Ectodermal cell (in vitro differentiated cells): ENCODE results near the gene TM4SF20.

Source experiments
- H3K27ac ChIP-seq: 2 replicates; pipeline ENCODE4 v1.7.0; 2013; ENCODE audit warnings: mild to moderate bottlenecking, low read depth, low read length; ENCODE audit not compliant: insufficient read depth, poor library complexity, severe bottlenecking
- H3K27me3 ChIP-seq: 2 replicates; pipeline ENCODE4 v1.7.0; 2013; ENCODE audit warnings: mild to moderate bottlenecking, low read length; ENCODE audit not compliant: insufficient read depth, control insufficient read depth, poor library complexity, severe bottlenecking
- H3K36me3 ChIP-seq: one replicate; pipeline ENCODE4 v1.7.0; 2013; ENCODE audit warnings: low read length; ENCODE audit not compliant: control insufficient read depth, insufficient read depth
- H3K4me1 ChIP-seq: one replicate; pipeline ENCODE4 v1.7.0; 2013; ENCODE audit warnings: low read length; ENCODE audit not compliant: control insufficient read depth, insufficient read depth
- H3K4me3 ChIP-seq: 2 replicates; pipeline ENCODE4 v1.7.0; 2013; ENCODE audit warnings: low read depth, low read length, control low read depth; ENCODE audit not compliant: insufficient read depth
- H3K9me3 ChIP-seq: 2 replicates; pipeline ENCODE4 v1.7.0; 2013; ENCODE audit warnings: mild to moderate bottlenecking, low read length, moderate library complexity; ENCODE audit not compliant: control insufficient read depth
- WGBS, 2 experiments: methylation state at CpG; one replicate each; pipeline ENCODE4 v1.1.7; 2013; ENCODE audit warnings: missing lambda C conversion rate in 2 of 2; 5-methylcytosine and 5-hydroxymethylcytosine counted together

Gene TM4SF20

DNA sequence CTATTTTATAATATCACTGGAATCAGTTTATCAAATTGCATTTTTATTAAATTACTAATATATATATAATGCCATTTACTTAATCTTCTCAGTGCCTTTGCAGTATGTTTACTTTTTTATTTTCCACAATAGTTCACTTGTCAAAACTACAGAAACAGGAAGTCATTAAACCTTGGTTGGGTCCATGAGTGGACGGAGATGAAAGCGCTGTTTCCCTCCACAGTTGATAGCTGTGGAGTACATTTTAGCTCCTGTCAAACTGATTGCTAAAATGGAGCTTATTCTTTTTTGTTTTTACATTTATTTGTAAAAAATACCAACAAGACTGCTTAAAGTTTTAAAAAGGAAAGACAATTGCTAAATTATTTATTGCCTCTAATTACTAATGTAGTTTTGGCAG, 34.9 kb downstream of the TM4SF20 start:
- Histone ChIP-seq H3K36me3 (peaks cover 10% of the 10 kb centered on the region), H3K4me3 (no peak overlapping the region), H3K27ac (no peak overlapping the region), H3K9me3 (no peaks in the 10 kb centered on the region), H3K27me3 (no peaks in the 10 kb centered on the region), H3K4me1 (no peaks in the 10 kb centered on the region)
- 88 to 95% methylated on average over 2 of the region's 2 CpGs for WGBS, 2 experiments

DNA sequence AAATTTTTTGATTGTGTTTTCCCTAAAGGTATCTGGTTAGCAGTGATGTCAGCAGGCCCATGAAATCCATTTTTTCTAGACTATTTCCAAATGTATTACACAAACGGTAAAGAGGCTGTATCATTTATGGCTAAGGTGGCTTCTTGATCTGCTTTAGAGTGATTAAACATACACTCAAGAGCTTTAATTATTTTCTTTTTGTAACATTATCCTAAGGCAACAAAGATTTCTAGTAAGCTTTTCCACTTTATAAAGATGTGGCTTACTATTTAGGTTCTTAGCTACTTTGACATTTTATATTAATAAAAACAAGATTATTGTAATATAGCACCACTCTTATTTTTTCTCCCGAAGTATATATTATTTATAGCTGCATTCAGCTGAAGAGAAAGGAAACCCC, 37.6 kb downstream of the TM4SF20 start:
- H3K9me3 ChIP-seq: no peaks in the 10 kb centered on the region
- 100% methylated on average over 1 of the region's 2 CpGs; no CpG with 5 or more reads in 1 of the 2 experiments for WGBS, 2 experiments
- H3K36me3 ChIP-seq: peaks cover 11% of the 10 kb centered on the region
- no peak overlapping the region for H3K4me3 ChIP-seq
- no peaks in the 10 kb centered on the region for H3K27me3 ChIP-seq
- no peaks in the 10 kb centered on the region for H3K4me1 ChIP-seq
- H3K27ac ChIP-seq: no peak overlapping the region

DNA sequence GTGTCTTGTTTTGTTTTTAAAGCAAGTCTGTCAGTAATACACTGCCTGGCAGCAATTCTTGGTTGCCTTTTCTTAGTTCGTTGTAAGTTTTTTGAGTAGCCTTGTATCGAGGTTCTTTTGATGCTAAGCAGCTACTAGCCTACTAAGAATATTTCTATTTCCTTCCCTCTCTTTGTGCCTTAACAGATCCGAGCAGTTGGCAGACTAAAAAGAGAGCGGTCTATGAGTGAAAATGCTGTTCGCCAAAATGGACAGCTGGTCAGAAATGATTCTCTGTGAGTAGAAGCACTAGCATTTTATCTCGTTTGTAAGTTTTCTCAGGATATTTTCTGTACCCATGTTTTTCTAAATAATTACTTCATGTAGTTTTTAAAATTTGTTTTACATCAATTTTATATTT, 39.0 kb downstream of the TM4SF20 start:
- no peak overlapping the region for H3K27ac ChIP-seq
- H3K9me3 ChIP-seq: no peaks in the 10 kb centered on the region
- H3K27me3 ChIP-seq: no peaks in the 10 kb centered on the region
- H3K36me3 ChIP-seq: peaks cover 16% of the 10 kb centered on the region
- 83 to 95% methylated on average over 6 of the region's 6 CpGs for WGBS, 2 experiments
- no peak overlapping the region for H3K4me3 ChIP-seq
- no peaks in the 10 kb centered on the region for H3K4me1 ChIP-seq

DNA sequence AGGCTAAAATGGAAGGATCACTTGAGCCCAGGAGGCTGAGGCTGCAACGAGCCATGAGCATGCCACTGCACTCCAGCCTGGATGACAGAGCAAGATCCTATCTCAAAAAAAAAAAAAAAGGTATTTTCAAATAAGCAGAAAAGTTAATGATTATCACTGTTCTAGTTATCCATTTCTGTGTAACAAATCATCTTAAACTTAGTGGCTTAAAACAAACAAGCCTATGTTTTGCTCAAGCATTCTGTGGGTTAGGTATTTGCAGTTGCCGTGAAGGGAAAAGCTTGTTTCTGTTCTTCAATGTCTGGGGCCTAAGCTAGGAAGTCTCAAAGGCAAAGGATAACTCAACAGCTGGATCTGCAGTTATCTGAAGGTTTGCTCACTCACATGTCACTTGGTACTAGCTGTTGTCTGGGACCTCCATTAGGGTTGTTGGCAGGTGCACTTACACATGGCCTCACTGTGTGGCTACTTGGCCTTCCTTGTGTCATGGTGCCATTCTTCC, 40.0 kb downstream of the TM4SF20 start:
- no peak overlapping the region for H3K27ac ChIP-seq
- no peaks in the 10 kb centered on the region for H3K4me1 ChIP-seq
- H3K4me3 ChIP-seq: no peak overlapping the region
- no peaks in the 10 kb centered on the region for H3K27me3 ChIP-seq
- H3K36me3 ChIP-seq: peaks cover 16% of the 10 kb centered on the region
- no peaks in the 10 kb centered on the region for H3K9me3 ChIP-seq
- WGBS, 2 experiments: 96 to 97% methylated on average over 2 of the region's 2 CpGs

DNA sequence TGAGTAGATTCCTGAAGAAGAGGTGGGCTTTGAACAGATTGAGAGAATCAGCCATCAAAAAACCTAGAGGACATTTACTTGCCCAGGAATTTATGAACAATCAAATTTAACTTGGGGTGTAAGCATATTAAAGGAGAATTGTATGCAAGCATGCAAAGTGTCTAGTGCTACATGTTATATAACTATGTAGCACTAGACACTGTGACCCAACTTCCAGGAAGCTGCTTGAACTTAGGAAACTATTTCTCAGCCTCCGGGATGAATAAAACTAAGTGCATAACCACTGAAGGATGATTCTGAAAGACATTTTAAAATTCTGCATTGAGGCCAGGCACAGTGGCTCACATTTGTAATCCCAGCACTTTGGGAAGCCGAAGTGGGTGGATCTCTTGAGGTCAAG, 41.7 kb downstream of the TM4SF20 start:
- peaks cover 16% of the 10 kb centered on the region for H3K36me3 ChIP-seq
- H3K4me1 ChIP-seq: no peaks in the 10 kb centered on the region
- H3K9me3 ChIP-seq: no peaks in the 10 kb centered on the region
- no peak overlapping the region for H3K4me3 ChIP-seq
- no peak overlapping the region for H3K27ac ChIP-seq
- H3K27me3 ChIP-seq: no peaks in the 10 kb centered on the region
- 93 to 94% methylated on average over 2 of the region's 2 CpGs for WGBS, 2 experiments

DNA sequence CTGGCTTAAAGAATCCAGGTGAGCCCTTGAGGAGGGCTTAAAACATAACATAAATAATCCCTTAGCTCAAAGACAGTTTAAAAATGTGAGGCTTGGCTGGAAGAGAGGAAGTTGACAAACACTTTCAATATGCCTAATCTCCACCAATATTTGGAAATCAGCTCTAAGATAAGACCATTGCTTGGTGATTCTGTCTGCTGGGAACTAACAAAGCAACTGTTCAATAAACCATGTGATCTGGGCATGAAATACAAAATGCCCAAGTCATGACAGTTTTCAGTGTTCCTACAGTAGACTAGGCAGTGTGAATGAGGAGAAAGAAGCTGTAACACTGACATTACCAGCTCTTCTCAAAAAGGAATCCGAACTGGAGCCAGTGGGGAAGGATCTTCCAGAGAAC, 43.4 kb downstream of the TM4SF20 start:
- Histone ChIP-seq H3K27me3 (no peaks in the 10 kb centered on the region), H3K36me3 (peaks cover 16% of the 10 kb centered on the region), H3K27ac (no peak overlapping the region), H3K4me3 (no peak overlapping the region), H3K4me1 (no peaks in the 10 kb centered on the region), H3K9me3 (no peaks in the 10 kb centered on the region)
- WGBS, 2 experiments: 94 to 95% methylated on average over 1 of the region's 1 CpG

DNA sequence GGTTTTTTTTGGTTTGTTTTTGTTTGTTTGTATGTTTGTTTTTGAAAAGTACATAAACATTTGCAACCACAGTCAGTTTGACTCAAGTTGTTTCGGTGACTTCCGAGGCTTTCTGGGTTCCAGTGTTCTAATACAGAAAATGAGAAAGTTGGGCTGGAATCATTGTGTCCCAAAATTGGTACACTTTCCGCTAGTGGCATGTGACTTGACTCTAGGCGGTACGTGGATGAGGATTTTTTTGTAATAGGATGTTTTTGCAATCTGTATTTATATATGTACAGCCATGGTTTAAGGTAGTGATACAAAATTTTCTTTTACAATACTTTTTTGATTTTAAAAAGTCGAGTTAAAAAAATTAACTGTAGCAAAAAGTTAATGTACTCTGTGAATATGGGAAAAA, 52.3 kb downstream of the TM4SF20 start:
- Histone ChIP-seq H3K4me1 (peaks cover 12% of the 10 kb centered on the region), H3K27ac (no peak overlapping the region), H3K36me3 (no peaks in the 10 kb centered on the region), H3K27me3 (no peaks in the 10 kb centered on the region), H3K4me3 (no peak overlapping the region), H3K9me3 (no peaks in the 10 kb centered on the region)
- 94 to 97% methylated on average over 6 of the region's 6 CpGs for WGBS, 2 experiments

DNA sequence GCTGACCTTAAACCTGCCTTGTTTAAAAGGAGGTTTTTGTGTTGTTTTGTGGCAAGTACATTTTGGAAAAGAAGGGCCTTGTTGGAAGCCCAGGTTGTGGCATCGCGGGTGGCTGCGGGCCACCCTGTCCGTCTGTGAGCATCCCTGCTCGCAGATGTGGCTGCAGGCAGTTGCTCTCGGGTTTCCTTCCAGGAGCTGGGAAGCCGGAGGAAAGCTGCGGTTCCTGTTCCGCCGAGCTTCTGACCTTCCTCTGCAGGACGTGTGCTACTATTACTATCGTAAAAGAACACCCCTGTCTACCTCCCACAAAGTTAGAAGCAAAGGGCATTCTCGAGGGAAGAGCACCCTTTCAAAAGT, 53.3 kb downstream of the TM4SF20 start:
- Histone ChIP-seq H3K27ac (peak overlapping the region; percentile 70), H3K4me3 (peak overlapping the region; percentile 84), H3K9me3 (no peaks in the 10 kb centered on the region), H3K36me3 (no peaks in the 10 kb centered on the region), H3K4me1 (peaks cover 12% of the 10 kb centered on the region), H3K27me3 (no peaks in the 10 kb centered on the region)
- 1% methylated on average over 13 of the region's 13 CpGs for WGBS, 2 experiments

DNA sequence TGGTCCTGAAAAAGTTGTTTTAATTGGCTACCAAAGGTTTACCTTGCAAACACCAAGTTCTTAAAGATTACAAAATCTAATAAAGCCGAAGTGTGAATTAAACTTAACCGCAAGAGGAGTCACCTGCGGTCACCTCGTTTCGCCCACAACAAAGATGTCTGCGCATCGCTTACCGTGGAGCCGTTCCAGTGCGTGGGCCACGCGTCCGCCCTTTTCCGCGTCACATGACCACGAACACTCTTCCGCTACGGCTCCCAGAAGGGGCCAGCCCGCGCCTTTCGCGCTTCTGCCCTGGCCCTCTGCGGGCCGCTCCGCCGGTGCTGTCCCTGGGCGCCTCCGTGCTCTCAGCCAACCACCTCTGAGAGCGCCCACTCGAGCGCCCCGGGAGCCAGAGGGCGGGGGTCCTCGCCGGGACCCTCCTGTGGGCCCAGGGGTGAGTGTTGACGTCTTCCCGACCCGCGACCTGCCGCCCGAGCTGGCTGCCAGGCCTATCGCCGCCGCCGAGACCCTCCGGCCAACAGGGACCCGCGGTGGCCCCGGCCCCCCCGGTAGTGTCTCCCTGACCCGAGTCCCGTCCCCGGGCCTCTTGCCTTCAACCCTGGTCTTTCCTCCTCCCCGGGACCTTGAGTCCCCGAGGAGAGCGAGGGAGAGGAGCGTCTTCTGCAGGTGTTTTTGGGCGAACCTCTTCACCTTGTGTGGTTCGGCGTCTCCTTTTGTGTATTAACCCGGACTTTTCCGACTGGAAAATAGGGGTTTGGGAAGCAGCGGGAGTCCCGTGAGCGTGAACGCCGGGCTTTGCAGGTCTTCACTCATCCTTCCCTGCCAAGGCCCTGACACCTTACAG, 53.9 kb downstream of the TM4SF20 start, which contains the start of gene MFF:
MFF (plus strand) TSS at position 257 of the 844 bp plus-strand sequence. CDS start 5,415 bp downstream, outside the sequence.
- H3K27me3 ChIP-seq: no peaks in the 10 kb centered on the region
- 0% methylated on average over 67 of the region's 67 CpGs for WGBS, 2 experiments
- peaks cover 12% of the 10 kb centered on the region for H3K4me1 ChIP-seq
- no peaks in the 10 kb centered on the region for H3K9me3 ChIP-seq
- H3K36me3 ChIP-seq: no peaks in the 10 kb centered on the region
- peak within 1 kb of the TSS; percentile 84 for H3K4me3 ChIP-seq
- H3K27ac ChIP-seq: peak within 1 kb of the TSS; percentile 70

DNA sequence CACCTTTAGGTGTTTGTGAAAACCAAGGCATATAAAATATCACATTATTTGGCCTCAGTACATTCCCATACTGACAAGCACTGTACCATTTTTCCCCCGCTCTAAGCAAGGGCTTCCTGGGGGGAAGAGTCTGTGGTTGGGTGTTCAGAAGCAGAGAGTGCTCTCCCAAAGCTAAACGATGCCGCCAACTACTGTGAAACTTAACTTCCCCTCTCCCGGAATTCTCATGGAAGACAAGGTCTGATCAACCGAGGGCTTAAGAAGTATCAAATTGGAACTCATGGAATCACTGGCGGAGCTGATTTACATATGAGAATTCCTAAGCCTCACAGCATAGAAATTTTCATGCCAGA, 54.5 kb downstream of the TM4SF20 start:
- Histone ChIP-seq H3K4me3 (peak overlapping the region; percentile 84), H3K36me3 (no peaks in the 10 kb centered on the region), H3K27me3 (no peaks in the 10 kb centered on the region), H3K9me3 (no peaks in the 10 kb centered on the region), H3K4me1 (peaks cover 12% of the 10 kb centered on the region), H3K27ac (no peak overlapping the region)
- 38 to 45% methylated on average over 5 to 6 of the region's 6 CpGs for WGBS, 2 experiments
